Measurements from ENCODE around the gene NDUFB2. TPM values are rescaled to one million over a fixed set of nuclear protein-coding genes. Genes with fewer than 3 reads are reported as not detected.
A peak's percentile ranks its signal among the peaks of the same experiment; 100 is the strongest.

NDUFB2 gene
- total and polyA plus RNA-seq, 9 of the 15 experiments (the other 6 are each of a cell fraction or from before 2014, with no cell fraction given): 220 to 2,075 (median 320) TPM

- no peak for TF ChIP-seq ZNF175 (CRISPR knock-in tag; IDR thresholded peaks at IDR 0.05; ENCODE audit: low read depth)
- no peak for TF ChIP-seq ARHGAP35 (IDR thresholded peaks at IDR 0.05; ENCODE audit: partially characterized antibody)
- no peak for TF ChIP-seq ELK1 (CRISPR knock-in tag; IDR thresholded peaks at IDR 0.05)
- TF ChIP-seq ZNF3 (CRISPR knock-in tag; IDR thresholded peaks at IDR 0.05): no peak
- TF ChIP-seq SNRNP70 (optimal IDR thresholded peaks at IDR 0.05; ENCODE audit: low read depth, low read length): no peak
- peak; percentile 55 for TF ChIP-seq GABPB1 (CRISPR knock-in tag; IDR thresholded peaks at IDR 0.05)
- no peak for TF ChIP-seq RERE (CRISPR knock-in tag; IDR thresholded peaks at IDR 0.05; ENCODE audit: borderline replicate concordance)
- TF ChIP-seq, protein P1, sequence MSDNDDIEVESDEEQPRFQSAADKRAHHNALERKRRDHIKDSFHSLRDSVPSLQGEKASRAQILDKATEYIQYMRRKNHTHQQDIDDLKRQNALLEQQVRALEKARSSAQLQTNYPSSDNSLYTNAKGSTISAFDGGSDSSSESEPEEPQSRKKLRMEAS (CRISPR knock-in tag; IDR thresholded peaks at IDR 0.05): no peak
- TF ChIP-seq CREM (IDR thresholded peaks at IDR 0.05; ENCODE audit: low read depth): no peak
- 0 out of 2 replicates have a peak, but pooled peaks have one; percentile 21 for TF ChIP-seq ZNF12 (CRISPR knock-in tag; IDR thresholded peaks at IDR 0.05)
- peak; percentile 76 for TF ChIP-seq KDM5B (IDR thresholded peaks at IDR 0.05; ENCODE audit: insufficient replicate concordance, low read depth, low read length)
- no peak for TF ChIP-seq ZNF436 (CRISPR knock-in tag; IDR thresholded peaks at IDR 0.05)
- TF ChIP-seq, protein P2, sequence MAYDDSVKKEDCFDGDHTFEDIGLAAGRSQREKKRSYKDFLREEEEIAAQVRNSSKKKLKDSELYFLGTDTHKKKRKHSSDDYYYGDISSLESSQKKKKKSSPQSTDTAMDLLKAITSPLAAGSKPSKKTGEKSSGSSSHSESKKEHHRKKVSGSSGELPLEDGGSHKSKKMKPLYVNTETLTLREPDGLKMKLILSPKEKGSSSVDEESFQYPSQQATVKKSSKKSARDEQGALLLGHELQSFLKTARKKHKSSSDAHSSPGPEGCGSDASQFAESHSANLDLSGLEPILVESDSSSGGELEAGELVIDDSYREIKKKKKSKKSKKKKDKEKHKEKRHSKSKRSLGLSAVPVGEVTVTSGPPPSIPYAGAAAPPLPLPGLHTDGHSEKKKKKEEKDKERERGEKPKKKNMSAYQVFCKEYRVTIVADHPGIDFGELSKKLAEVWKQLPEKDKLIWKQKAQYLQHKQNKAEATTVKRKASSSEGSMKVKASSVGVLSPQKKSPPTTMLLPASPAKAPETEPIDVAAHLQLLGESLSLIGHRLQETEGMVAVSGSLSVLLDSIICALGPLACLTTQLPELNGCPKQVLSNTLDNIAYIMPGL (CRISPR knock-in tag; IDR thresholded peaks at IDR 0.05): peak; percentile 77; the same call in 1 of the 2 replicates
- no peak for TF ChIP-seq MED1 (CRISPR knock-in tag; IDR thresholded peaks at IDR 0.05; ENCODE audit: borderline replicate concordance)
- TF ChIP-seq ZBTB7A (IDR thresholded peaks at IDR 0.05; ENCODE audit: borderline replicate concordance, control insufficient read depth, low read depth, low read length): peak; percentile 56; the same call in 1 of the 2 replicates
- TF ChIP-seq BCL6 (CRISPR knock-in tag; IDR thresholded peaks at IDR 0.05): no peak
- TF ChIP-seq POLR2AphosphoS5 (IDR thresholded peaks at IDR 0.05; ENCODE audit: control insufficient read depth, insufficient read depth, low read depth, low read length): no peak
Measured at GRCh38 chr7:140673063-140673773, 23.3 kb upstream of the NDUFB2 start (continued).

Measured in K562 (cell line).